Thyroid gland (tissue), 4 donors: Measurements from ENCODE around the gene SCFD2. TPM values are rescaled to one million over a fixed set of nuclear protein-coding genes. Genes with fewer than 3 reads are reported as not detected.
"Not testable (repeated sequence)": the region's sequence is repeated elsewhere in the genome, so short reads cannot be mapped to it uniquely, and the experiment has no call there.

Experiments
- DNase-seq, 2 donors: peaks; one replicate each; pipeline ENCODE4 v3.0.0-alpha.2; 2019
- H3K27ac ChIP-seq, 3 donors: fragments of 200-600 bp; sonication (generic); 1 replicate in 2 of 3; 2 replicates in 1 of 3; pipeline ENCODE4 v1.5.1; 2016 to 2019; ENCODE audit warnings: mild to moderate bottlenecking in 1 of 3, moderate library complexity in 1 of 3
- H3K27me3 ChIP-seq: fragments of 200-600 bp; sonication (generic); one replicate; pipeline ENCODE4 v1.5.1; 2019
- H3K36me3 ChIP-seq, 2 donors: fragments of 200-600 bp; sonication (generic); one replicate each; pipeline ENCODE4 v1.5.1; 2016 to 2019
- H3K4me1 ChIP-seq, 2 donors: fragments of 200-600 bp; sonication (generic); one replicate each; pipeline ENCODE4 v1.5.1; 2017 to 2019
- H3K4me3 ChIP-seq, 3 donors: fragments of 200-600 bp; sonication (generic); replicated peaks in 1 of 3; 1 replicate in 2 of 3; 2 replicates in 1 of 3; pipeline ENCODE4 v1.5.1; 2016; ENCODE audit warnings: mild to moderate bottlenecking in 1 of 3
- H3K9me3 ChIP-seq: fragments of 200-600 bp; sonication (generic); one replicate; pipeline ENCODE4 v1.5.1; 2017
- CTCF ChIP-seq, 6 experiments: fragments of 200-600 bp in 3 of 6; fragments of 450-650 bp in 3 of 6; sonication (generic) in 3 of 6; IDR thresholded peaks; one replicate each; pipeline ENCODE4 v1.5.1; 2016 to 2019; ENCODE audit warnings: antibody characterized with exemption in 6 of 6, mild to moderate bottlenecking in 2 of 6, inconsistent platforms in 1 of 6, moderate library complexity in 1 of 6
- POLR2A ChIP-seq, 2 donors: fragments of 450-650 bp; IDR thresholded peaks; one replicate each; pipeline ENCODE4 v1.6.1; 2017; ENCODE audit warnings: antibody characterized with exemption in 2 of 2, mild to moderate bottlenecking in 2 of 2, moderate library complexity in 1 of 2
- WGBS, 2 donors: methylation state at CpG; one replicate each; pipeline ENCODE4 v1.1.5; 2017; 5-methylcytosine and 5-hydroxymethylcytosine counted together
- intact Hi-C: fragments of 100-400 bp; cut with DNase I; formaldehyde crosslinking; loops from one replicate; pipeline ENCODE4 v1.15.1; 2023
- total RNA-seq, 4 donors: library from RNA; depleted of rRNA; stranded (reverse); fragments of >200 nt; gene quantifications; one replicate each; pipeline ENCODE4 v1.2.3, GENCODE V29; 2016

The SCFD2 gene
- total RNA-seq, 4 donors from 2014 or later = 10.3 to 32.9 (median 28.2) TPM

- Histone ChIP-seq H3K4me3 (no peak overlapping the region), H3K9me3 (no peaks in the 10 kb centered on the region), H3K4me1 (no peaks in the 10 kb centered on the region), H3K27me3 (no peaks in the 10 kb centered on the region), H3K27ac (no peak overlapping the region), H3K36me3 (peaks cover 0 to 2% of the 10 kb centered on the region in 2 donors)
- intact Hi-C loops = no loop called here
- no peak for DNase-seq
- TF ChIP-seq POLR2A (IDR thresholded peaks at IDR 0.05) (no peak), CTCF (IDR thresholded peaks at IDR 0.05) (no peak)
- WGBS, 2 donors = 63 to 85% methylated on average over 5 of the region's 5 CpGs
Observed at GRCh38 chr4:53346920-53347852, 18.7 kb downstream of the SCFD2 start.

GRCh38 chr4:53346392-53346791 is 19.5 kb downstream of the SCFD2 start:
- H3K4me1 ChIP-seq, H3K27me3 ChIP-seq, intact Hi-C loops, H3K36me3 ChIP-seq, H3K4me3 ChIP-seq, H3K9me3 ChIP-seq, DNase-seq, H3K27ac ChIP-seq: not testable (repeated sequence)
- WGBS, 2 donors = 88 to 92% methylated on average over 2 of the region's 2 CpGs

- H3K9me3 ChIP-seq, H3K27me3 ChIP-seq, intact Hi-C loops, H3K4me3 ChIP-seq, H3K27ac ChIP-seq, H3K36me3 ChIP-seq, H3K4me1 ChIP-seq, DNase-seq: not testable (repeated sequence)
- WGBS, 2 donors = 97 to 99% methylated on average over 11 to 12 of the region's 12 CpGs
Observed at GRCh38 chr4:53340145-53340544, 25.7 kb downstream of the SCFD2 start.

GRCh38 chr4:53334916-53335315 is 30.9 kb downstream of the SCFD2 start:
- intact Hi-C loops, H3K4me3 ChIP-seq, DNase-seq, H3K27ac ChIP-seq, H3K36me3 ChIP-seq, H3K9me3 ChIP-seq, H3K4me1 ChIP-seq, H3K27me3 ChIP-seq: not testable (repeated sequence)
- 83 to 89% methylated on average over 6 of the region's 6 CpGs for WGBS, 2 donors

GRCh38 chr4:53326535-53326934 is 39.3 kb downstream of the SCFD2 start:
- Histone ChIP-seq H3K4me1 (peaks cover 0 to 4% of the 10 kb centered on the region in 2 donors), H3K4me3 (no peak overlapping the region), H3K9me3 (no peaks in the 10 kb centered on the region), H3K36me3 (no peaks in the 10 kb centered on the region), H3K27me3 (no peaks in the 10 kb centered on the region), H3K27ac (no peak overlapping the region)
- no peak for TF ChIP-seq CTCF (IDR thresholded peaks at IDR 0.05)
- no peak for TF ChIP-seq POLR2A (IDR thresholded peaks at IDR 0.05)
- DNase-seq = no peak
- 91 to 96% methylated on average over 3 of the region's 3 CpGs for WGBS, 2 donors
- intact Hi-C loops = no loop called here

- Histone ChIP-seq H3K4me1 (peaks cover 0 to 4% of the 10 kb centered on the region in 2 donors), H3K36me3 (no peaks in the 10 kb centered on the region), H3K4me3 (no peak overlapping the region), H3K9me3 (no peaks in the 10 kb centered on the region), H3K27ac (no peak overlapping the region), H3K27me3 (no peaks in the 10 kb centered on the region)
- DNase-seq = no peak
- TF ChIP-seq POLR2A (IDR thresholded peaks at IDR 0.05) (no peak), CTCF (IDR thresholded peaks at IDR 0.05) (no peak)
- intact Hi-C loops = no loop called here
Observed at GRCh38 chr4:53322696-53323095, 43.2 kb downstream of the SCFD2 start.
